ENCODE data around the gene CAMK2D. TPM values are rescaled to one million over a fixed set of nuclear protein-coding genes. Genes with fewer than 3 reads are reported as not detected.

Gene CAMK2D
- total RNA-seq, 4 donors from 2014 or later = 62.0 to 122 (median 85.1) TPM

DNA sequence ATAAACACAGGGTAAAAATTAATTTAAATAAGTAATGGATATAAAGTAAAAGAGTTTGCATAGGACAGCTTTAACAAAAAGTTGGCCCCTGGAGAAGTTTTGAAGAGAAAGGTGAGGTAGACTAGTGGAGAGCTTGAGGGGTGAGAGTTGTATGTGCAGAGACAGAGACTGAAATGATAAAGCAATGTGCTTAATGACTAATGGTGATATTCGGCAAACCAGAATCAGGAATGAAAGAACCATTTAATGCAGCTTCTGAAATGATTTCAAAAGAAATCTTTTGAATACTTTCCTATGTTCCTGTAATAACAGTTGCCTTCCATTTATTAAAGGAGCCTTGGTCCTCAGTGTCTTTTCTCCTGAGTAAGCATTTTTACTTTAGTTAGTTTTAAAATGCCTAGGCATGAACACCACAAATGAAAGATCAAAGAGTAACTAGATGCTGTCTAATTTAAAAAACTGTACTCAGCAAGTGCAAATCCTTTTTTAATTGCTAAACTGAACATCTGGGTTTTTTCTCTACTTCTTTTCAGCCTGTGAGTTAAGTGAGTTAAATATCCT, 28.5 kb downstream of the CAMK2D start:
- TF ChIP-seq, protein P1, sequence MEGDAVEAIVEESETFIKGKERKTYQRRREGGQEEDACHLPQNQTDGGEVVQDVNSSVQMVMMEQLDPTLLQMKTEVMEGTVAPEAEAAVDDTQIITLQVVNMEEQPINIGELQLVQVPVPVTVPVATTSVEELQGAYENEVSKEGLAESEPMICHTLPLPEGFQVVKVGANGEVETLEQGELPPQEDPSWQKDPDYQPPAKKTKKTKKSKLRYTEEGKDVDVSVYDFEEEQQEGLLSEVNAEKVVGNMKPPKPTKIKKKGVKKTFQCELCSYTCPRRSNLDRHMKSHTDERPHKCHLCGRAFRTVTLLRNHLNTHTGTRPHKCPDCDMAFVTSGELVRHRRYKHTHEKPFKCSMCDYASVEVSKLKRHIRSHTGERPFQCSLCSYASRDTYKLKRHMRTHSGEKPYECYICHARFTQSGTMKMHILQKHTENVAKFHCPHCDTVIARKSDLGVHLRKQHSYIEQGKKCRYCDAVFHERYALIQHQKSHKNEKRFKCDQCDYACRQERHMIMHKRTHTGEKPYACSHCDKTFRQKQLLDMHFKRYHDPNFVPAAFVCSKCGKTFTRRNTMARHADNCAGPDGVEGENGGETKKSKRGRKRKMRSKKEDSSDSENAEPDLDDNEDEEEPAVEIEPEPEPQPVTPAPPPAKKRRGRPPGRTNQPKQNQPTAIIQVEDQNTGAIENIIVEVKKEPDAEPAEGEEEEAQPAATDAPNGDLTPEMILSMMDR (IDR thresholded peaks at IDR 0.05; ENCODE audit: low read depth) = no peak

DNA sequence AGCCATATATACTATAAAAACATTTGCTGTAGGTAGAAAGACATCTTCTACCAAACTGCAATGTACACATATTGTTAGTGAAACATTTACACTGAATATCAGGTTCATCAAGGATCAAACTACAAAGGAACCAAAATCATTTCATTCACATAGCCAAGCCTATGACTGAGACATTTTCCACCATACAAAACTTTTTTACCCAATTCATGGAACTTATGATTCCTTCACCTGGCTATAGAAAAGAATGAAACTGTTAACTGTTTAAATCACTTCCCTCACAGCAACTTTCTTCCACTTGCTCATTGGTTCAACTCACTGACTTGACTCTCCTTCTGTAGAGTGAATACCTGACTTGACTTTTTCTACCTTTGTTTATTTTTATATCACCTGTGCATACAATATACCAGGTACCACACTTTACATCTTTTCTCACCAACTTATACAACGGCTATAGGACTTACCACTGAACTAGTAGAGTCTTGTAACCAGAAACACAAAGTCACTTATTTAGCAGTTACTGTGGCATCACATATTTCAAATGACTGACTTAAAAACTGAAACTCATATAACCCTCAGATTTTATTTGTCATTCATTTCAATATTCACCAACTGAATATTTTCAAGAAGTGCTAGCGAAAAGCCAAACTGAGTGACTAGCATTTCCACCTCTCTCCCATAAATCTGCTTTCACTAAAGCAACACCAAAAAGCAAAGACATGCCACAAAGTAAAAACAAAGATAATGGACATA, 30.9 kb downstream of the CAMK2D start:
- TF ChIP-seq, protein P1 (IDR thresholded peaks at IDR 0.05; ENCODE audit: low read depth) = no peak

DNA sequence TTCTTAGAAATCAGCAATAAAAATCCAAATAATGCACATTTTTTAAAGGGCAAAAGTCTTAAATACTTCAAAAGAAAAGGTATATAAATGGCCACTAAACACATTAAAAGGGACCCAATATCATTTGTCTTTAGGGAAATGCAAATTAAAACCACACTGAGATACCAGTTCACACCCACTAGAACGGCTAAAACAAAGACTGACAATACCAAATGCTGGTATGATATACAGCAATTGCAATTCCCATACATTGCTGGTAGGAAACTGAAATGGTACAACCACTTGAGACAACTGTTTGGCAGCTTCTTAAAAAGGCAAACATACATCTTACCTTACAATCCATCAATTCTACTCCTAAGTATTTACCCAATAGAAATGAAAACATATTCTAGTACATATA, 33.7 kb downstream of the CAMK2D start:
- TF ChIP-seq, protein P1 (IDR thresholded peaks at IDR 0.05; ENCODE audit: low read depth) = no peak

GRCh38 chr4:113725963-113726362, 35.6 kb downstream of the CAMK2D start:
- TF ChIP-seq, protein P1 (IDR thresholded peaks at IDR 0.05; ENCODE audit: low read depth) = no peak

GRCh38 chr4:113718252-113718651, 43.3 kb downstream of the CAMK2D start:
- TF ChIP-seq, protein P1 (IDR thresholded peaks at IDR 0.05; ENCODE audit: low read depth) = no peak

DNA sequence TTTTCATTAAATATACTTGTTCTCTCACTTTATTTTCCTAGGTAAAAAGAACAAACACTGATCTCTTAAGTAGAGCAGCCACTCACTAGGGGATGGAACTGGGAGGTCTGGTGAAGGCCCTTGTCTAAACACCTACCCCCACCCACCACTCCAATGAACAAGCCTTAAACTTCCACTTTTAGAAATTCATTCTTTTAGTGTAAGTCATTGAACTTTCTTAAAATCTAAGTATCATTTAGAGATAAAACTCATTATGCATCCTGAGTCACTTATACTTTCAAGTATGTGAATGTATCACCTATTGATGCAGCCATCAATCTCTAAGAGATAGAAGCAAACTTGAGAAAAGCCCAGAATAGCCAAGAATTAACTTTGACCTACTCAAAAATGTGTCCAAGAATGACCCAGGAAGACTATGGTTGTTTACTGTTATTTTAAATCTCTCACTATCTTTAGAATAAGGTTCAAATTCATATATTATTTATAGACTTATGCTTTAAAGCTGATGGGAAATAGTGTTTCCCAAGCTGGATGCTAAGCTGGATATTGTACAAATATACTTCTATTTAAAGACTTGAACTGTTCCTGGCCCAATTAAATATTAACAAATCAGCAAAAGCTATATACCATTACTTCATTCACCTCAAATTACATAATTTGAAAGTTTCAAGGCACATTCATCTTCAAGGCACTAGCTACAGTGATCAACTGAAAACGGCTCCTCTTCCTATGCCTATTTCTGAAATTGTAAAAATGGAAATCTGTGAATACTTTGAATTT, 49.5 kb downstream of the CAMK2D start:
- TF ChIP-seq, protein P1 (IDR thresholded peaks at IDR 0.05; ENCODE audit: low read depth) = no peak

DNA sequence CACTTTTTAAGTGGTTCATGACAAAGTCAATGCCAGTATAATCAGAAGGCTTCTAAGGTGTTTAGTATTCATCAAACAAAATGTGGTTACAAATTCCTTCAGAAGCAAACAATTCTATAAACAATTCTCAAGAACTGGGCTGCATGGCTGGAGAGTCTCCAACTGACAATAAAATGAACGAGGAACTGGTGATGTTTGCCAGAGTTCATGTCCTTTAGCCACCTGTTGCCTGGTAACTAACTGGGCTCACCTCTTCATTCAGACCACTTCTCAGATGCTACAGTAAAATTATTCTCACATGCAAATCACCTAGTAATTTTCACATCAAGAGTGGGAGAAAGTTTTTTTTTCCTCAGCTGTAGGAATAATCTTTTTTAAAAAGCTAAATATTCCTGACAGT, 53.3 kb downstream of the CAMK2D start:
- TF ChIP-seq, protein P1 (IDR thresholded peaks at IDR 0.05; ENCODE audit: low read depth) = no peak
